ENCODE data around the gene IMPDH1. TPM values are rescaled to one million over a fixed set of nuclear protein-coding genes. Genes with fewer than 3 reads are reported as not detected.

The IMPDH1 gene
- total RNA-seq, 2 donors from 2014 or later, result 17.4 to 27.4 TPM

GRCh38 chr7:128454808-128455542, 45.2 kb upstream of the IMPDH1 start:
- Histone ChIP-seq H3K27ac (peak overlapping the region; percentile 89 to 97), H3K36me3 (peaks cover 5% of the 10 kb centered on the region), H3K9me3 (no peaks in the 10 kb centered on the region), H3K4me3 (peak overlapping the region; percentile 65 to 67), H3K4me1 (peaks cover 0 to 45% of the 10 kb centered on the region in 2 donors), H3K27me3 (no peaks in the 10 kb centered on the region)
- TF ChIP-seq CTCF (IDR thresholded peaks at IDR 0.05), result no peak
- no peak for DNase-seq (ENCODE audit: low spot score)

GRCh38 chr7:128453836-128454804, 44.3 kb upstream of the IMPDH1 start:
- peaks cover 0 to 40% of the 10 kb centered on the region in 2 donors for H3K4me1 ChIP-seq
- no peaks in the 10 kb centered on the region for H3K27me3 ChIP-seq

GRCh38 chr7:128452552-128452951, 42.8 kb upstream of the IMPDH1 start:
- no peak for TF ChIP-seq CTCF (IDR thresholded peaks at IDR 0.05)
- H3K27ac ChIP-seq, result peak overlapping the region in 1 of 2 donors; percentile 97

More at GRCh38 chr7:128453836-128454804, 44.3 kb upstream of the IMPDH1 start:
- TF ChIP-seq CTCF (IDR thresholded peaks at IDR 0.05), result no peak
- DNase-seq (ENCODE audit: low spot score), result peak; percentile 93
- no peaks in the 10 kb centered on the region for H3K9me3 ChIP-seq
- H3K27ac ChIP-seq, result peak overlapping the region; percentile 89 to 97
- H3K4me3 ChIP-seq, result peak overlapping the region in 1 of 2 donors; percentile 19
- peaks cover 5% of the 10 kb centered on the region for H3K36me3 ChIP-seq

GRCh38 chr7:128450913-128451312, 41.1 kb upstream of the IMPDH1 start:
- peaks cover 0 to 21% of the 10 kb centered on the region in 2 donors for H3K4me1 ChIP-seq
- H3K9me3 ChIP-seq, result no peaks in the 10 kb centered on the region
- no peaks in the 10 kb centered on the region for H3K27me3 ChIP-seq
- TF ChIP-seq CTCF (IDR thresholded peaks at IDR 0.05), result no peak
- H3K36me3 ChIP-seq, result no peaks in the 10 kb centered on the region
- H3K27ac ChIP-seq, result peak overlapping the region in 1 of 2 donors; percentile 54
- no peak overlapping the region for H3K4me3 ChIP-seq
- DNase-seq (ENCODE audit: low spot score), result no peak

More at GRCh38 chr7:128452552-128452951, 42.8 kb upstream of the IMPDH1 start:
- H3K27me3 ChIP-seq, result no peaks in the 10 kb centered on the region
- H3K4me1 ChIP-seq, result peaks cover 0 to 35% of the 10 kb centered on the region in 2 donors
- H3K9me3 ChIP-seq, result no peaks in the 10 kb centered on the region
- DNase-seq (ENCODE audit: low spot score), result no peak
- H3K4me3 ChIP-seq, result no peak overlapping the region
- H3K36me3 ChIP-seq, result peaks cover 4% of the 10 kb centered on the region

- Histone ChIP-seq H3K27ac (peak overlapping the region in 1 of 2 donors; percentile 54), H3K27me3 (no peaks in the 10 kb centered on the region), H3K36me3 (no peaks in the 10 kb centered on the region), H3K4me1 (peaks cover 0 to 21% of the 10 kb centered on the region in 2 donors), H3K4me3 (no peak overlapping the region), H3K9me3 (no peaks in the 10 kb centered on the region)
- TF ChIP-seq CTCF (IDR thresholded peaks at IDR 0.05), result no peak
- no peak for DNase-seq (ENCODE audit: low spot score)
These were observed 40.6 kb upstream of the IMPDH1 start for GRCh38 chr7:128450409-128450808.
